NCI-H526 treated with DMSO at 0.1 percent for 48 hours (cell line): ENCODE results near the gene KRTAP9-3.
"Not testable (repeated sequence)": the region's sequence is repeated elsewhere in the genome, so short reads cannot be mapped to it uniquely, and the experiment has no call there.

Source experiments
- DNase-seq: peaks from one replicate; lab custom pipeline; 2025; lab: John Stamatoyannopoulos, UW

The KRTAP9-3 gene, protein sequence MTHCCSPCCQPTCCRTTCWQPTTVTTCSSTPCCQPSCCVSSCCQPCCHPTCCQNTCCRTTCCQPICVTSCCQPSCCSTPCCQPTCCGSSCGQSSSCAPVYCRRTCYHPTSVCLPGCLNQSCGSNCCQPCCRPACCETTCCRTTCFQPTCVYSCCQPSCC

DNA sequence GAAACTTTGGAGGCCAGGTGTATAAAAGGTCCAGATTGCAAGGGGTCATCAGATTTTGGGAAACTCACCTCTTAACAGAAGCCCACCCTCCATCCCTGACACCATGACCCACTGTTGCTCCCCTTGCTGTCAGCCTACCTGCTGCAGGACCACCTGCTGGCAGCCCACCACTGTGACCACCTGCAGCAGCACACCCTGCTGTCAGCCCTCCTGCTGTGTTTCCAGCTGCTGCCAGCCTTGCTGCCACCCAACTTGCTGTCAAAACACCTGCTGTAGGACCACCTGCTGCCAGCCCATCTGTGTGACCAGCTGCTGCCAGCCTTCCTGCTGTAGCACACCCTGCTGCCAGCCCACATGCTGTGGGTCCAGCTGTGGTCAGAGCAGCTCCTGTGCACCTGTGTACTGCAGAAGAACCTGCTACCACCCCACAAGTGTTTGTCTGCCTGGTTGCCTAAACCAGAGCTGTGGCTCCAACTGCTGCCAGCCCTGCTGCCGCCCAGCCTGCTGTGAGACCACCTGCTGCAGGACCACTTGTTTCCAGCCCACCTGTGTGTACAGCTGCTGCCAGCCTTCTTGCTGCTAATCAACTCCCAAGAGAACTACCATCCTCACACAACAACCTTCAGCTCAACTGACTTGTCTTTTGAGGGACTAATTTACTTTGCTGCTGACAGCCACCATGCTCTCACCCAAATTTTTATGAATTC lies at the start of gene KRTAP9-3:
TSS of gene KRTAP9-3 (plus strand) at position 51 of the 707 bp plus-strand sequence. CDS start at position 104, 53 bp downstream.
- not testable (repeated sequence) for DNase-seq

DNA sequence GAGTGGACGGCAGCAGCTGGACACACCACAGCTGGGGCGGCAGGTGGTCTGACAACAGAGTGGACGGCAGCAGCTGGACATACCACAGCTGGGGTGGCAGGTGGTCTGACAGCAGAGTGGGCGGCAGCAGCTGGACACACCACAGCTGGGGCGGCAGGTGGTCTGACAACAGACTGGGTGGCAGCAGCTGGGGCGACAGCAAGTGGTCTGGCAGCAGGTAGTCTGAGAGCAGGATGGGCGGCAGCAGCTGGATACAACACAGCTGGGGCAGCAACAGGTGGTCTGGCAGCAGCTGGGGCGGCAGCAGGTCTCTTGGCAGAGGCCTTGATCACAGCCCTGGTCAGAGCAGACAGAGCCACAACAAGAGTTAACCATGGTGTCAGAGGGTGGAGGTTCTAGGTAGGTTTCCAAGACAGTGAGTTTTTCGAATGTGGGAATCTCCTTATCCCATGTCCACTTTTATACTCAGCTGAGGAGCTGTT lies 47.7 kb upstream of the KRTAP9-3 start, which contains the start of gene KRTAP4-1:
TSS of gene KRTAP4-1 (minus strand) at position 432 of the 482 bp plus-strand sequence. CDS start at position 375, 57 bp downstream.
- DNase-seq: no peak

DNA sequence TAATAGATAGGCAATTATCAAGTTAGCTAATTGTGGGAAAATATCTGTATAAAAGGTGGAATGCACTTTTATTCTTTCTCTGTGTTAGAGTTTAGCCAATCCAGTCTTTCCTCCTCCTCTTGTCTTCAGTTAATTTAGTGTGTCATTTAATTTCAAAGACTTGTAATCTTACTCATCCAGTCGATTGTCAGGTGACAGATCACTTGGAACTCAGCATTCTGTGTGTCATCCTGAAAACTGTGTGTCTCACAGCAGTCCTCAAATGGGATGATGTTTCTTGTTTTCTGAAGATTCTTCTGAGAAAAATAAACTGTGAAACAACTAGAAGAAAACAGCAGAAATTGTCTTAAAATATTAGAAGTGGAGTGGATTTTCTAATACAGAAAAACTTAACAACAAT lies 47.2 kb upstream of the KRTAP9-3 start:
- no peak for DNase-seq

DNA sequence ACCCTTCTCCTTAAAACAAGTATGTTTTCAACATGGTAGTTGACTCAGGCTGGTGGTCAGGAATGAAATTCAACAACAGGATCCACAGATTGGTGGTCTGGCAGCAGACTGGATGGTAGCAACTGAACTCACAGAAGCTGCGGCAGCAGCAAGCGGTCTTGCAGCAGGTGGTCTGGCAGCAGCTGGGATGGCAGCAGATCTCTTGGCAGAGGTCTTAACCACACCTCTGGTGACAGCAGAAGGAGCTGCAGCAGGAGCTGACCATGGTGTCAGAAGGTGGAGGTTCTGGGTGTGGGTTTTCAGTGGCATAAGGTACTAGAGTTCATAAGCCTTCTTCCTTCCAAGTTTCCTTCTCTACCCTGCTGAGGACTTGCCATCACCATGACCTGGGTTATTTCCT lies 45.4 kb upstream of the KRTAP9-3 start:
- DNase-seq: no peak

DNA sequence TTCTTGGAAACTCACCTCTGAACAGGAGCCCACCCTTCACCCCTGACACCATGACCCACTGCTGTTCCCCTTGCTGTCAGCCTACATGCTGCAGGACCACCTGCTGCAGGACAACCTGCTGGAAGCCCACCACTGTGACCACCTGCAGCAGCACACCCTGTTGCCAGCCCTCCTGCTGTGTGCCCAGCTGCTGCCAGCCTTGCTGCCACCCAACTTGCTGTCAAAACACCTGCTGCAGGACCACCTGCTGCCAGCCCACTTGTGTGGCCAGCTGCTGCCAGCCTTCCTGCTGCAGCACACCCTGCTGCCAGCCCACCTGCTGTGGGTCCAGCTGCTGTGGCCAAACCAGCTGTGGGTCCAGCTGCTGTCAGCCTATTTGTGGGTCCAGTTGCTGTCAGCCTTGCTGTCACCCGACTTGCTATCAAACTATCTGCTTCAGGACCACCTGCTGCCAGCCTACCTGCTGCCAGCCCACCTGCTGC lies 42.4 kb upstream of the KRTAP9-3 start, which contains the start of gene KRTAP9-1:
TSS of gene KRTAP9-1 (plus strand) at position 51 of the 482 bp plus-strand sequence. CDS start at position 51, 0 bp downstream.
- DNase-seq: not testable (repeated sequence)

DNA sequence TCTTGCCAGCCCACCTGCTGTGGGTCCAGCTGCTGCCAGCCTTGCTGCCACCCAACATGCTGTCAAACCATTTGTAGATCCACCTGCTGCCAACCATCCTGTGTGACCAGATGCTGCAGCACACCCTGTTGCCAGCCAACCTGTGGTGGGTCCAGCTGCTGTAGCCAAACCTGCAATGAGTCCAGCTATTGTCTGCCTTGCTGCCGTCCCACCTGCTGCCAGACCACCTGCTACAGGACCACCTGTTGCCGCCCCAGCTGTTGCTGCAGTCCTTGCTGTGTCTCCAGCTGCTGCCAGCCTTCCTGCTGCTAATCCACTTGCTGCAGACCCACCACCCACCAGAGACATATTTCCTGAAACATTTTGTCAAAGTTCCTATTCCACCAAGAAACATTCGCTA lies 41.9 kb upstream of the KRTAP9-3 start:
- DNase-seq: no peak

DNA sequence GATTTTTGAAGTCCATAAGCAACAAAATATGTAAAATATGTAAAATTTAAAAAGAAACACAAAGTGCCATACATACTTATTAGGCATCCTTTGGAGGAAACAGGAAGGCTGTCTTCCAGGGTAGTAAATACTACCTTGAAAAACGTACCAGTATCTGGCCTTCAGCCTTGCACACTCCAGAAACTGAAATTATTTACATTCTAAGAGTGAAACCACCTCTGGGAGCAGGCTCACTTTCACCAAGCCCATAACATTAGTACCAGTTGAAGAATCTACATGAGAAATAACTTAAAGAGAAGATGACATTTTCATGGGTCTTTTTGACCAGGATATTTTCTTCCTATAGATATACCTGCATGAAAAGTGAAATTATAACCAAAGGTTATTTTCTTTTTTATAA lies 36.2 kb upstream of the KRTAP9-3 start:
- DNase-seq: no peak

DNA sequence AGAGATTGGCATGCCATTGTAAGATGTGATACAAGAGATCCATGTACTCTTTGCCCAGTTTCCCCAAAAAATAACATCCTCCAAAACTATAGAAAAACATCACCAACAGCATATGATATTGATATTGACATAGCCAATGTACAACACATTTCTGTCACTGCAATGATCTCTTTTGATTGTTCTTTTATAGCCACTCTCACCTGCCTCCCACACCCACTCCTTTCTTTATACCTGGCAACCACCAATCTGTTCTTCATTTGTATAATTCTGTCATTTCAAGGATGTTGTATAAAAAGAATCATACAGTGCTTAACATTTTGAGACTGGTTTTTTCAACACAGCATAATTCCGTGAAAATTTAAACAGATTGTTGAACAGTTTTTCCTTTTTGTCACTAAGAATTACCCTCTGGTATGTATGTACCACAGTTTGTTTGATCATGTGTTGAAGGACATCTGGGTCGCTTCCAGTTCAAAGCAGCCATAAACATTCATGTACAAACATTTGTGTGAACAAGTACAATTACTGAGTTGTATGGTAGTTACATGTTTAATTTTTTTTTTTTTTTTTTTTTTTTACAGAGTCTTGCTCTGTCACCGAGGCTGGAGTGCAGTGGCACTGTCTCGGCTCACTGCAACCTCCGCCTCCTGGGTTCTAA lies 32.7 kb upstream of the KRTAP9-3 start:
- no peak for DNase-seq

DNA sequence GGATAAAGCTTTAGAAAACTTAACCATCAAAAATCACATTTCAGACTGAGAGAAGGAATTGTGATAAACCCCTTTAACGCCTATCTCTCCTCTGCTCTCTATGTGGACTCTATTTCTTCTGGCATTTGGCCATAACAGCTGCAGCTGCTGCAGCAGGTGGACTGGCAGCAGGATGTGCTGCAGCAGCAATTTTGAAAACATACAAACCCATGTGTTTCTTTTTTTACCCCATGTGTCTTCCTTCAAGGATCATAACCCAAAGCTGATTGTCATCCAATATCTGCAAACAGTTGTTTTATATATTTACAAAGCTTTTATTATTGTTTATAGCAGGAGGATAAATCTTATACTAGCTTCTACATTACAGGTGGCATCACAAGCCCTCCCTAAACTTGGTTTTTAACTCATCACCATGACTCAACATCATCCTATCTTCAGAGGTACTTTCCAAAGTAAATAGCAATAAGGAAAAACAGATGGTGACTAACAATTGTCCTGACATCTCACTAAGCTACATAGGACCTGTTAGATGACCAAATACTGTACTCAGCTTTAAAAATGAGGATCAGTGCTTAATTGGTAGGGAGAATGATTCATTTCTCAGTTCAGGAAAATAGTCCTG lies 20.3 kb upstream of the KRTAP9-3 start:
- DNase-seq: no peak

DNA sequence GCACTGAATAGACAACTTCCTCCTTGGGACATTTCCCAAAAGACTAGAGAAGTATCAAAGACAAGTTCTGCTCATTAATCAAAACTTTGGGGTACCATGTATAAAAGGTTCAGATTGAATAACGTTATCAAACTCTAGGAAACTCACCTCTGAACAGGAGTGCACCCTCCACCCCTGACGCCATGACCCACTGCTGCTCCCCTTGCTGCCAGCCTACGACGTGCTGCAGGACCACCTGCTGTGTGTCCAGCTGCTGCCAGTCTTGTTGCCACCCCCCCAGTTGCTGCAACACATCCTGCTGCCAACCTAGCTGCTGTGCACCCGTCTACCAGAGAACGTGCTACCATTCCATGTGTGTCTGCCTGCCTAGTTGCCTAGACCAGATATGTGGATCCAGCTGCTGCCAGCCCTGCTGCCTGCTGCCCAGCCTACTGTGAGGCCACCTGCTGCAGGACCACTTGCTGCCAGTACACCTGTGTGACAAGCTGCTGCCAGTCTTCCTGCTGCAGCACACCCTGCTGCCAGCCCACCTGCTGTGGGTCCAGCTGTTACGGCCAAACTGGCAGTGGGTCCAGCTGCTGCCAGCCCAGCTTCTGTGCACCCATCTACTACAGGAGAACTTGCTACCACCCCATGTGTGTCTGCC lies 19.6 kb upstream of the KRTAP9-3 start:
- no peak for DNase-seq

DNA sequence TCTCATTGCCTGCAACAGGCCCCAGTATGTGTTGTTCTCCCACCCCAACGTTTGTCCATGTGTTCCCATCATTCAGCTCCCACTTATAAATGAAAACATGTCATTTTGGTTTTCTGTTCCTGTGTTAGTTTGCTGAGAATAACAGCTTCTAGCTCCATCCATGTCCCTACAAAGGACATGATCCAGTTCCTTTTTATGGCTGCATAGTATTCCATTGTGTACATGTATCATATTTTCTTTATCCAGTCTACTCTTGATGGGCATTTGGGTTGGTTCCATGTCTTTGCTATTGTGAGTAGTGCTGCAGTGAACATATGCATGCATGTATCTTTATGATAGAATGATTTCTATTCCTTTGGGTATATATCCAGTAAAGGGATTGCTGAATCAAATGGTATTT lies 16.6 kb upstream of the KRTAP9-3 start:
- DNase-seq: no peak

DNA sequence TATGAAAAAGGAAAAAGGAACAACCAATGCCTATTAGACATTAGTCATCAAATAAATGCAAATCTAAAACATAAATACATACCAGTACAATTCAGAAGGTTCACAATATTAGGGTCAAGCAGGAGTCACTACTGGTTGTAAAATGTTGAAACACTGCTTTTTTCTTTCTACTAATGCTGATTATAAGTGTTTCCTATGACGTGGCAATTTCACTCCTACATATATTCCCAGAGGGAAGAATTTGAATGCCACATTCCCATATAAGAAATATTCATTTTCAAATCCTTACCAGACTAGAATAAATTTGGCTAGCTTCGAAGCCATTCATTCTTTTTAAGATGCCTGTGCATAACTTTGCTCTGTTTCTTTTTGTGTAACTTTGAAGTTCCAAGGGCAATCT lies 8.4 kb upstream of the KRTAP9-3 start:
- no peak for DNase-seq

DNA sequence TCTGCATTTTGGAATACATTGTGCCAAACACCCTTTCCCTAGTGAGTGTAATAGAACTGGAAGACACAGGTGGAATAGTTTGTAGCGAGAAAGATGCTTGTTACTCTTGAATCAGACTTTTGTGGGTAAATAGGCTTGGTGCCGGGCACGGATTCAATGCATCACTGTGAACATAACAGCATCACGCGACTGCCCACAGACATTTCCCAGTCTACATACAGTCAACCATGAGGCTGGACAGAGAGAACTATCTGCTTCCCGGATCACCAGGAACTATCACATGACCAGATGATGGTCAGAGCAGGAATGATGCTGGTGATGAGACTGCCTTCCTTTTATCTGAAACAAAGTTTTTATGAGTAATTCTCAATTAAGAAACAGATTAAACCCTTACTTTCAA lies 6.2 kb upstream of the KRTAP9-3 start:
- DNase-seq: no peak

DNA sequence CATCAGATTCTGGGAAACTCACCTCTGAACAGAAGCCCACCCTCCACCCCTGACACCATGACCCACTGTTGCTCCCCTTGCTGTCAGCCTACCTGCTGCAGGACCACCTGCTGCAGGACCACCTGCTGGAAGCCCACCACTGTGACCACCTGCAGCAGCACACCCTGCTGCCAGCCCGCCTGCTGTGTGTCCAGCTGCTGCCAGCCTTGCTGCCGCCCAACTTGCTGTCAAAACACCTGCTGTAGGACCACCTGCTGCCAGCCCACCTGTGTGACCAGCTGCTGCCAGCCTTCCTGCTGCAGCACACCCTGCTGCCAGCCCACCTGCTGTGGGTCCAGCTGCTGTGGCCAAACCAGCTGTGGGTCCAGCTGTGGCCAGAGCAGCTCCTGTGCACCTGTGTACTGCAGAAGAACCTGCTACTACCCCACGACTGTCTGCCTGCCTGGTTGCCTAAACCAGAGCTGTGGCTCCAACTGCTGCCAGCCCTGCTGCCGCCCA lies 5.6 kb upstream of the KRTAP9-3 start, which contains the start of gene KRTAP9-2:
TSS of gene KRTAP9-2 (plus strand) at position 51 of the 498 bp plus-strand sequence. CDS start at position 58, 7 bp downstream.
- DNase-seq: not testable (repeated sequence)

DNA sequence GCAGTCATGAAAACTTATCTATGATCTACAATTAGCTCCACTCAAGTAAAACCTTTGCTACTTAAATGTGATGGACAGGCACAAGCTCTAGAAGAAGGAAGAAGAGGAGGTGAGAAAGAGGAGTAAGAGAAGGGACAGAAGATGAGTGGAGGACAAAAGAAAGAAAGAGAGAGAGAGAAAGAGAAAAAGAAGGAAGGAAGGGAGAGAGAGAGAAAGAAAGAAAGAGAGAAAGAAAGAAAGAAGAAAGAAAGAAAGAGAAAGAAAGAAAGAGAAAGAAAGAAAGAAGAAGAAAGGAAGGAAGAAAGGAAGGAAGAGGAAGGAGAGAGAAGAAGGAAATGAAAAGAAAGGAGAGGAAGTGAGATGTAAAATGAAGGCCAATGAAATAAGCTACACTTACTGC lies 2.2 kb upstream of the KRTAP9-3 start:
- DNase-seq: no peak

DNA sequence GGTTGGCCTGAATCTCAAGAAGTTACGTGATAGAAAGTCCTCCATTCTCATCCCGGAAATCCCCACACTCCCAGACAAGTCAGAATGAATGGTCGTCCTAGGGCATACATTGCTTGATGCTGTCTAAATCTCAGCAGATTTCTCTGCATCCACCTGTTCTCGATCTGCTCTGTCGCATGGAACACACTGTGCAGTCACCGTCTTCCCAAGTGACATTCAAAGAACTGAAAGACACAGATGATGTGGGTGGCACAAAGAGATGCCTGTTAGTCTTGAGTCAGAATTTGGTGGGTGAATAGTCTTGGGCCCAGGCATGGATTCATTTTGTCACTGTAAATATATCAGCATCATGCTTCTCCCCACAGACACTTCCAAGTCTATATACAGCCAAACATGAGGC lies 518 bp upstream of the KRTAP9-3 start:
- DNase-seq: no peak

DNA sequence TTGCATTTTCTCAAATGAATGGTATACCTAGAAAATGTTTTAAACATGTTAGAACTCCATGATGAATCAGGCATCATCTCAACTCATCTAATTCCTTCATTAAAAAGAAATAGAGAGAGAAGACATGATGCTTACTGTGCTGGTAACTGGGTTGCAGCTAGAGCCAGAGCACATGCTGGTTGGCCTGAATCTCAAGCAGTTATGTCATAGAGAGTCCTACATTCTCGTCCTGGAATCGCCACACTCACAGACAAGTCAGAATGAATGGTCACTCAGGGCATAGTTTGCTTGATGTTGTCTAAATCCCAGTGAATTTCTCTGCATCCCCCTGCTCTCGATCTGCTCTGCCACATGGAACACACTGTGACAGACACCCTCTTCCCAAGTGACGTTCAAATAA lies 4.9 kb downstream of the KRTAP9-3 start:
- not testable (repeated sequence) for DNase-seq

DNA sequence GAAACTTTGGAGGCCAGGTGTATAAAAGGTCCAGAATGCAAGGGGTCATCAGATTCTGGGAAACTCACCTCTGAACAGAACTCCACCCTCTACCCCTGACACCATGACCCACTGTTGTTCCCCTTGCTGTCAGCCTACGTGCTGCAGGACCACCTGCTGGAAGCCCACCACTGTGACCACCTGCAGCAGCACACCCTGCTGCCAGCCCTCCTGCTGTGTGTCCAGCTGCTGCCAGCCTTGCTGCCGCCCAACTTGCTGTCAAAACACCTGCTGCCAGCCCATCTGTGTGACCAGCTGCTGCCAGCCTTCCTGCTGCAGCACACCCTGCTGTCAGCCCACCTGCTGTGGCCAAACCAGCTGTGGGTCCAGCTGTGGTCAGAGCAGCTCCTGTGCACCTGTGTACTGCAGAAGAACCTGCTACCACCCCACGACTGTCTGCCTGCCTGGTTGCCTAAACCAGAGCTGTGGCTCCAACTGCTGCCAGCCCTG lies 5.7 kb downstream of the KRTAP9-3 start, which contains the start of gene KRTAP9-8:
TSS of gene KRTAP9-8 (plus strand) at position 51 of the 489 bp plus-strand sequence. CDS start at position 104, 53 bp downstream.
- DNase-seq: not testable (repeated sequence)

DNA sequence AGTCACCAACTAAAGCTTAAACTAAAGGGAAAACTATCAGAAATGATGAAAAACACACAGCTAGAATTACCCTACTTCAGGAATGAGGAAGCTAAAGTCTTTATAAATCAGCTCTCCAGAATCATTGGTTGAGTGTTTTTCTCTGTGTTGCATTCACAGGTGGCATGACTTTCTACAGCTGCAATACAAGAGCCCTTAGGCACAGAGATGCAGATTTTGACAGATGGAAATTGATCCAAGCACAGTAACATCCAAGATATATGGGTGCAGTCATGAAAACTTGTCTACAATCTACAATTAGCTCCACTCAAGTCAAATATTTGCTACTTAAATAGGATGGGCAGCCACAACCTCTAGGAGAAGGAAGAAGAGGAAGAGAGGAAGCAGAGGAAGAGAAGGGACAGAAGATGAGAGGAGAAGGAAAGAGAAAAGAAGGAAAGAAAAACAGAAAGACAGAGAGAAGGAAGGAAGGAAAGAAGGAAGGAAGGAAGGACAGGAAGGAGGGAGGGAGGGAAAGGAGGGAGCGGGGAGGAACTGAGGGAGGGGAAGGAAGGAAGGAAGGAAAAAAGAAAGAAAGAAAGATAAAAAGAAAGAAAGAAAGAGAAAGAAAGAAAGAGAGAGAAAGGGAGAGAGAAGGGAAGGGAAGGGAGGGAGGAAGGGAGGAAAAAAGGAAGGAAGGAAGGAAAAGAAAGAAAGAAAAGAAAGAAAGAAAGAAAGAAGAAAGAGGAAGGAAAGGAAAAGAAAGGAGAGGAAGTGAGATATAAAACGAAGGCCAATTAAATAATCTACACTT lies 14.9 kb downstream of the KRTAP9-3 start:
- not testable (repeated sequence) for DNase-seq

DNA sequence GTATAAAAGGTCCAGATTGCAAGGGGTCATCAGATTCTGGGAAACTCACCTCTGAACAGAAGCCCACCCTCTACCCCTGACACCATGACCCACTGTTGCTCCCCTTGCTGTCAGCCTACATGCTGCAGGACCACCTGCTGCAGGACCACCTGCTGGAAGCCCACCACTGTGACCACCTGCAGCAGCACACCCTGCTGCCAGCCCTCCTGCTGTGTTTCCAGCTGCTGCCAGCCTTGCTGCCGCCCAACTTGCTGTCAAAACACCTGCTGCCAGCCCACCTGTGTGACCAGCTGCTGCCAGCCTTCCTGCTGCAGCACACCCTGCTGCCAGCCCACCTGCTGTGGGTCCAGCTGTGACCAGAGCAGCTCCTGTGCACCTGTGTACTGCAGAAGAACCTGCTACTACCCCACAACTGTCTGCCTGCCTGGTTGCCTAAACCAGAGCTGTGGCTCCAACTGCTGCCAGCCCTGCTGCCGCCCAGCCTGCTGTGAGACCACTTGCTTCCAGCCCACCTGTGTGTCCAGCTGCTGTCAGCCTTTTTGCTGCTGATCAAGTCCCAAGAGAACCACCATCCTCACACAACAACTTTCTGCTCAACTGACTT lies 17.5 kb downstream of the KRTAP9-3 start, which contains the start of gene KRTAP9-4:
TSS of gene KRTAP9-4 (plus strand) at position 51 of the 604 bp plus-strand sequence. CDS start at position 85, 34 bp downstream.
- DNase-seq: not testable (repeated sequence)
